Camera-type eye (tissue), 1 donor: ENCODE results near the gene ISL1. TPM values are rescaled to one million over a fixed set of nuclear protein-coding genes. Genes with fewer than 3 reads are reported as not detected.

Experiments used
- total RNA-seq: library from RNA; depleted of rRNA; stranded (reverse); fragments of >200 nt; gene quantifications from one replicate; pipeline ENCODE4 v1.2.3, GENCODE V29; 2014

Gene ISL1
- 29.4 TPM for total RNA-seq

DNA sequence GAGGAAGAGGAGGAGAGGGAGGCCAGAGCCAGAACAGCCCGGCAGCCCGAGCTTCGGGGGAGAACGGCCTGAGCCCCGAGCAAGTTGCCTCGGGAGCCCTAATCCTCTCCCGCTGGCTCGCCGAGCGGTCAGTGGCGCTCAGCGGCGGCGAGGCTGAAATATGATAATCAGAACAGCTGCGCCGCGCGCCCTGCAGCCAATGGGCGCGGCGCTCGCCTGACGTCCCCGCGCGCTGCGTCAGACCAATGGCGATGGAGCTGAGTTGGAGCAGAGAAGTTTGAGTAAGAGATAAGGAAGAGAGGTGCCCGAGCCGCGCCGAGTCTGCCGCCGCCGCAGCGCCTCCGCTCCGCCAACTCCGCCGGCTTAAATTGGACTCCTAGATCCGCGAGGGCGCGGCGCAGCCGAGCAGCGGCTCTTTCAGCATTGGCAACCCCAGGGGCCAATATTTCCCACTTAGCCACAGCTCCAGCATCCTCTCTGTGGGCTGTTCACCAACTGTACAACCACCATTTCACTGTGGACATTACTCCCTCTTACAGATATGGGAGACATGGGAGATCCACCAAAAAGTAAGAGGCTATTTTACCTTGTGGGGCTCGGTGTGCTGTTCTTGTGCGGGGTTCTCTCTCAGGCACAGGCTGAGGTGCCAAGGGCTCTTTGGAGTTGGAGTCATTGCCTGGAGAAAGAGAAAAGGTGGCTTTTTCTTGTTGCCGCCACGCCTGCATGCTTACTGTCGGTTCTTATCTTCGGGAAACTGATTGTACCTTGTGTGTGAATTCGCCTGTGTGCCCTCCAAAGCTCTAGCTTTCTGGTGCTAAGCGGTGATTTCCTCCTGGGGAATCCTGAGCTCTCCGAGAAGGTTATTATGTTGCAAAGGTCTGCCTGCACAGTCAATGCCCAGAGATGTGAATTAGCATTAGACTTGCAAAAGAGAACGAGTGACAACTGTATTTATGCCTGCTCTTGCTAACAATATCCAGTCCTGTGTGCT is at the start of gene ISL1:
ISL1 (plus strand) TSS at position 318 of the 991 bp plus-strand sequence; CDS start at position 542, 224 bp downstream.

